Hepatocyte (in vitro differentiated cells): ENCODE measurements around the gene NFIA. TPM values are rescaled to one million over a fixed set of nuclear protein-coding genes. Genes with fewer than 3 reads are reported as not detected.

Experiments used
- DNase-seq: peaks from one replicate; pipeline ENCODE4 v3.0.0-alpha.2; 2016; ENCODE audit warnings: low spot score
- H2AFZ ChIP-seq: fragments of 200-600 bp; sonication (generic); 2 replicates; pipeline ENCODE4 v1.6.0; 2016; ENCODE audit warnings: antibody characterized with exemption, mild to moderate bottlenecking
- H3K27ac ChIP-seq: fragments of 200-600 bp; sonication (generic); 2 replicates; pipeline ENCODE4 v1.5.1; 2016; ENCODE audit warnings: mild to moderate bottlenecking
- H3K27me3 ChIP-seq: fragments of 200-600 bp; sonication (generic); 2 replicates; pipeline ENCODE4 v1.6.1; 2016
- H3K36me3 ChIP-seq: fragments of 200-600 bp; sonication (generic); replicated peaks from 2 replicates; pipeline ENCODE4 v1.5.1; 2016; ENCODE audit warnings: low read depth; ENCODE audit not compliant: insufficient read depth
- H3K4me1 ChIP-seq: fragments of 200-600 bp; sonication (generic); 2 replicates; pipeline ENCODE4 v1.5.1; 2016; ENCODE audit warnings: mild to moderate bottlenecking, moderate library complexity; ENCODE audit not compliant: insufficient read depth
- H3K4me2 ChIP-seq: fragments of 200-600 bp; sonication (generic); 2 replicates; pipeline ENCODE4 v1.6.0; 2016
- H3K4me3 ChIP-seq: fragments of 200-600 bp; sonication (generic); 2 replicates; pipeline ENCODE4 v1.5.1; 2016; ENCODE audit warnings: mild to moderate bottlenecking
- H3K79me2 ChIP-seq: fragments of 200-600 bp; sonication (generic); 2 replicates; pipeline ENCODE4 v1.6.0; 2017; ENCODE audit warnings: mild to moderate bottlenecking
- H3K9me2 ChIP-seq: fragments of 200-600 bp; sonication (generic); replicated peaks from 2 replicates; pipeline ENCODE4 v1.6.0; 2017; ENCODE audit warnings: mild to moderate bottlenecking; ENCODE audit not compliant: insufficient read depth
- H3K9me3 ChIP-seq: fragments of 200-600 bp; sonication (generic); 2 replicates; pipeline ENCODE4 v1.5.1; 2016; ENCODE audit warnings: low read depth, mild to moderate bottlenecking
- H4K20me1 ChIP-seq: fragments of 200-600 bp; sonication (generic); 2 replicates; pipeline ENCODE4 v1.6.0; 2016; ENCODE audit warnings: mild to moderate bottlenecking; ENCODE audit not compliant: insufficient read depth, poor library complexity, severe bottlenecking
- CTCF ChIP-seq: fragments of 200-600 bp; sonication (generic); IDR thresholded peaks from 2 replicates; pipeline ENCODE4 v1.5.1; 2016; ENCODE audit warnings: antibody characterized with exemption, mild to moderate bottlenecking; ENCODE audit not compliant: poor library complexity
- EZH2 ChIP-seq: fragments of 200-600 bp; sonication (generic); IDR thresholded peaks from 2 replicates; pipeline ENCODE4 v1.6.1; 2016; ENCODE audit warnings: antibody characterized with exemption, mild to moderate bottlenecking, borderline replicate concordance
- EZH2phosphoT487 ChIP-seq: fragments of 200-600 bp; sonication (generic); IDR thresholded peaks from one replicate; pipeline ENCODE4 v1.6.1; 2018; ENCODE audit warnings: antibody characterized with exemption, mild to moderate bottlenecking, low read depth, moderate library complexity; ENCODE audit not compliant: unreplicated experiment, severe bottlenecking
- WGBS: methylation state at CpG from one replicate; pipeline ENCODE4 v1.1.6; 2016; ENCODE audit warnings: low lambda C conversion rate; ENCODE audit errors: missing lambda C conversion rate; 5-methylcytosine and 5-hydroxymethylcytosine counted together
- polyA plus RNA-seq: library from polyadenylated mRNA; unstranded; fragments of >200 nt; fragmentation: Nextera tagmentation; extraction: Ambion mirVana; gene quantifications from 2 replicates; pipeline ENCODE4 v1.2.1, GENCODE V29; 2016
- total RNA-seq: library from RNA; depleted of rRNA; stranded (reverse); fragments of >200 nt; gene quantifications from 2 replicates; pipeline ENCODE4 v1.2.3, GENCODE V29; 2014

The NFIA gene
- total and polyA plus RNA-seq, 2 experiments from 2014 or later: 15.1 to 18.2 TPM

GRCh38 chr1:61142726-61143500 lies 60.6 kb downstream of the NFIA start:
- no peaks in the 10 kb centered on the region for H3K9me2 ChIP-seq
- H3K9me3 ChIP-seq: no peaks in the 10 kb centered on the region
- no peak overlapping the region for H3K4me3 ChIP-seq
- H3K4me1 ChIP-seq: peaks cover 49% of the 10 kb centered on the region
- no peak overlapping the region for H3K4me2 ChIP-seq
- H4K20me1 ChIP-seq: no peaks in the 10 kb centered on the region
- H3K36me3 ChIP-seq: no peaks in the 10 kb centered on the region
- DNase-seq: no peak
- no peaks in the 10 kb centered on the region for H3K27me3 ChIP-seq
- TF ChIP-seq CTCF (no peak), EZH2phosphoT487 (no peak), EZH2 (no peak)
- H2AFZ ChIP-seq: no peak overlapping the region
- H3K27ac ChIP-seq: peak overlapping the region; percentile 78
- WGBS: 66% methylated on average over 11 of the region's 11 CpGs
- peaks cover 64% of the 10 kb centered on the region for H3K79me2 ChIP-seq

GRCh38 chr1:61143821-61144424 lies 61.6 kb downstream of the NFIA start:
- no peak overlapping the region for H3K4me3 ChIP-seq
- H3K9me3 ChIP-seq: no peaks in the 10 kb centered on the region
- TF ChIP-seq EZH2phosphoT487 (no peak), EZH2 (no peak), CTCF (no peak)
- peaks cover 3% of the 10 kb centered on the region for H4K20me1 ChIP-seq
- 64% methylated on average over 5 of the region's 5 CpGs for WGBS
- H3K79me2 ChIP-seq: peaks cover 63% of the 10 kb centered on the region
- no peaks in the 10 kb centered on the region for H3K9me2 ChIP-seq
- no peak for DNase-seq
- no peaks in the 10 kb centered on the region for H3K27me3 ChIP-seq
- H3K4me2 ChIP-seq: no peak overlapping the region
- no peak overlapping the region for H2AFZ ChIP-seq
- peak overlapping the region; percentile 15 for H3K27ac ChIP-seq
- peaks cover 53% of the 10 kb centered on the region for H3K4me1 ChIP-seq
- H3K36me3 ChIP-seq: no peaks in the 10 kb centered on the region

GRCh38 chr1:61149010-61149860 lies 66.9 kb downstream of the NFIA start:
- no peak overlapping the region for H3K4me2 ChIP-seq
- H3K9me2 ChIP-seq: no peaks in the 10 kb centered on the region
- H3K9me3 ChIP-seq: no peaks in the 10 kb centered on the region
- no peaks in the 10 kb centered on the region for H3K36me3 ChIP-seq
- H3K27ac ChIP-seq: no peak overlapping the region
- H3K27me3 ChIP-seq: no peaks in the 10 kb centered on the region
- H3K79me2 ChIP-seq: peaks cover 55% of the 10 kb centered on the region
- H4K20me1 ChIP-seq: peaks cover 3% of the 10 kb centered on the region
- 85% methylated on average over 1 of the region's 1 CpG for WGBS
- no peak for TF ChIP-seq EZH2phosphoT487
- TF ChIP-seq CTCF: no peak
- no peak overlapping the region for H3K4me3 ChIP-seq
- no peak overlapping the region for H2AFZ ChIP-seq
- H3K4me1 ChIP-seq: peaks cover 35% of the 10 kb centered on the region
- no peak for DNase-seq
